SU-DHL-6 (cell line): Measurements from ENCODE around the gene FAM200B.

Experiments used
- H2AFZ ChIP-seq: fragments of 200-600 bp; sonication (generic); 2 replicates; pipeline ENCODE4 v1.6.1; 2014; ENCODE audit warnings: low read depth, mild to moderate bottlenecking, moderate library complexity, mixed read lengths, antibody characterized with exemption, low read length; ENCODE audit not compliant: severe bottlenecking
- H3F3A ChIP-seq: fragments of 200-600 bp; shearing (Covaris generic); 2 replicates; pipeline ENCODE4 v1.6.0; 2016; ENCODE audit warnings: antibody characterized with exemption, mild to moderate bottlenecking; ENCODE audit not compliant: insufficient read depth
- H3K27ac ChIP-seq: fragments of 200-600 bp; sonication (generic); 2 replicates; pipeline ENCODE4 v1.5.1; 2016; ENCODE audit warnings: low read depth, mild to moderate bottlenecking, low read length, moderate library complexity, mixed read lengths
- H3K27me3 ChIP-seq: fragments of 200-600 bp; sonication (generic), shearing (Covaris generic); 2 replicates; pipeline ENCODE4 v1.6.0; 2014; ENCODE audit warnings: mild to moderate bottlenecking, low read length
- H3K36me3 ChIP-seq: fragments of 200-600 bp; sonication (generic); 2 replicates; pipeline ENCODE4 v1.6.1; 2014; ENCODE audit warnings: mild to moderate bottlenecking, low read length, mixed read lengths
- H3K4me2 ChIP-seq: fragments of 300-600, 200-600 bp; shearing (Covaris generic), sonication (generic); 2 replicates; pipeline ENCODE4 v1.6.0; 2014; ENCODE audit warnings: low read length, low read depth, mild to moderate bottlenecking; ENCODE audit not compliant: poor library complexity, severe bottlenecking
- H3K4me3 ChIP-seq: fragments of 200-600 bp; sonication (generic); 2 replicates; pipeline ENCODE4 v1.5.1; 2014; ENCODE audit warnings: antibody characterized with exemption, low read length, mild to moderate bottlenecking, mixed read lengths; ENCODE audit not compliant: insufficient read depth, poor library complexity, severe bottlenecking
- H3K79me2 ChIP-seq: fragments of 200-600 bp; sonication (generic); 2 replicates; pipeline ENCODE4 v1.6.1; 2014; ENCODE audit warnings: mild to moderate bottlenecking, low read length, moderate library complexity; ENCODE audit not compliant: insufficient read depth
- H3K9ac ChIP-seq: fragments of 200-600 bp; sonication (generic); 2 replicates; pipeline ENCODE4 v1.7.0; 2014; ENCODE audit warnings: mild to moderate bottlenecking, low read length
- H3K9me2 ChIP-seq: fragments of 200-600 bp; sonication (generic); replicated peaks from 2 replicates; pipeline ENCODE4 v1.6.1; 2014; ENCODE audit warnings: low read length; ENCODE audit not compliant: insufficient read depth
- H3K9me3 ChIP-seq: fragments of 200-600 bp; sonication (generic); 2 replicates; pipeline ENCODE4 v1.6.1; 2014; ENCODE audit warnings: low read length, mixed read lengths; ENCODE audit not compliant: insufficient read depth
- H4K20me1 ChIP-seq: fragments of 200-600 bp; sonication (generic); 2 replicates; pipeline ENCODE4 v1.6.1; 2014; ENCODE audit warnings: low read depth, mild to moderate bottlenecking, antibody characterized with exemption, low read length, moderate library complexity, mixed read lengths
- CTCF ChIP-seq: fragments of 200-600 bp; sonication (generic); IDR thresholded peaks from one replicate; pipeline ENCODE4 v1.5.1; 2017; ENCODE audit warnings: antibody characterized with exemption, mild to moderate bottlenecking, low read length, moderate library complexity; ENCODE audit not compliant: insufficient read depth, poor library complexity, severe bottlenecking
- EZH2phosphoT487 ChIP-seq: fragments of 200-600 bp; sonication (generic), shearing (Covaris generic); conservative IDR thresholded peaks from 2 replicates; pipeline ENCODE4 v1.6.1; 2018; ENCODE audit warnings: mild to moderate bottlenecking, antibody characterized with exemption, low read length, moderate library complexity, mixed read lengths

FAM200B gene

GRCh38 chr4:15717657-15718416, 36.2 kb downstream of the FAM200B start:
- Histone ChIP-seq H3K4me3 (no peak overlapping the region), H3K79me2 (no peaks in the 10 kb centered on the region), H3F3A (no peaks in the 10 kb centered on the region), H3K9ac (no peak overlapping the region), H2AFZ (no peak overlapping the region), H3K4me2 (no peak overlapping the region), H3K36me3 (no peaks in the 10 kb centered on the region), H3K9me3 (no peaks in the 10 kb centered on the region), H3K27me3 (no peaks in the 10 kb centered on the region), H4K20me1 (no peaks in the 10 kb centered on the region), H3K9me2 (no peaks in the 10 kb centered on the region), H3K27ac (no peak overlapping the region)
- TF ChIP-seq CTCF = no peak
- no peak for TF ChIP-seq EZH2phosphoT487

- Histone ChIP-seq H3F3A (no peaks in the 10 kb centered on the region), H4K20me1 (no peaks in the 10 kb centered on the region), H3K9me2 (no peaks in the 10 kb centered on the region), H3K79me2 (no peaks in the 10 kb centered on the region), H3K36me3 (no peaks in the 10 kb centered on the region), H2AFZ (no peak overlapping the region), H3K9me3 (no peaks in the 10 kb centered on the region), H3K4me2 (no peak overlapping the region), H3K9ac (no peak overlapping the region), H3K27ac (no peak overlapping the region), H3K27me3 (no peaks in the 10 kb centered on the region), H3K4me3 (no peak overlapping the region)
- TF ChIP-seq EZH2phosphoT487 = no peak
Measured at GRCh38 chr4:15718465-15718864, 36.8 kb downstream of the FAM200B start.

GRCh38 chr4:15718959-15719358, 37.3 kb downstream of the FAM200B start:
- Histone ChIP-seq H3K36me3 (no peaks in the 10 kb centered on the region), H4K20me1 (no peaks in the 10 kb centered on the region), H2AFZ (no peak overlapping the region), H3F3A (no peaks in the 10 kb centered on the region), H3K9me2 (no peaks in the 10 kb centered on the region), H3K4me2 (no peak overlapping the region), H3K4me3 (no peak overlapping the region), H3K27ac (no peak overlapping the region), H3K79me2 (no peaks in the 10 kb centered on the region), H3K9ac (no peak overlapping the region), H3K9me3 (no peaks in the 10 kb centered on the region), H3K27me3 (no peaks in the 10 kb centered on the region)
- TF ChIP-seq EZH2phosphoT487 = no peak
- TF ChIP-seq CTCF = no peak

- no peak overlapping the region for H3K27ac ChIP-seq
- no peak overlapping the region for H3K4me3 ChIP-seq
- H3F3A ChIP-seq = no peaks in the 10 kb centered on the region
- no peaks in the 10 kb centered on the region for H3K27me3 ChIP-seq
- H3K36me3 ChIP-seq = no peaks in the 10 kb centered on the region
- H3K9ac ChIP-seq = no peak overlapping the region
- H4K20me1 ChIP-seq = no peaks in the 10 kb centered on the region
- no peaks in the 10 kb centered on the region for H3K79me2 ChIP-seq
- no peak overlapping the region for H3K4me2 ChIP-seq
- no peak overlapping the region for H2AFZ ChIP-seq
- no peak for TF ChIP-seq CTCF
- TF ChIP-seq EZH2phosphoT487 = no peak
- no peaks in the 10 kb centered on the region for H3K9me3 ChIP-seq
- H3K9me2 ChIP-seq = no peaks in the 10 kb centered on the region
Measured at GRCh38 chr4:15719506-15719905, 37.9 kb downstream of the FAM200B start.
